Measurements from ENCODE around the gene FOXF2.

Gene FOXF2

GRCh38 chr6:1400126-1400850, 10.9 kb downstream of the FOXF2 start:
- TF ChIP-seq CTCF (IDR thresholded peaks at IDR 0.05; ENCODE audit: control insufficient read depth, insufficient read depth, low read depth, low read length, missing control alignments) = no peak
- H3K4me3 ChIP-seq (ENCODE audit: control insufficient read depth, low read depth, low read length) = no peak overlapping the region
- no peak for DNase-seq (ENCODE audit: low read depth)

- no peak for DNase-seq (ENCODE audit: low read depth)
- no peak overlapping the region for H3K4me3 ChIP-seq (ENCODE audit: control insufficient read depth, low read depth, low read length)
- no peak for TF ChIP-seq CTCF (IDR thresholded peaks at IDR 0.05; ENCODE audit: control insufficient read depth, insufficient read depth, low read depth, low read length, missing control alignments)
These were observed 13.0 kb downstream of the FOXF2 start for GRCh38 chr6:1402369-1402768.

GRCh38 chr6:1402868-1403267, 13.5 kb downstream of the FOXF2 start:
- no peak for TF ChIP-seq CTCF (IDR thresholded peaks at IDR 0.05; ENCODE audit: control insufficient read depth, insufficient read depth, low read depth, low read length, missing control alignments)
- DNase-seq (ENCODE audit: low read depth) = no peak
- H3K4me3 ChIP-seq (ENCODE audit: control insufficient read depth, low read depth, low read length) = no peak overlapping the region

GRCh38 chr6:1403851-1404712, 14.7 kb downstream of the FOXF2 start:
- no peak for DNase-seq (ENCODE audit: low read depth)
- H3K4me3 ChIP-seq (ENCODE audit: control insufficient read depth, low read depth, low read length) = no peak overlapping the region
- no peak for TF ChIP-seq CTCF (IDR thresholded peaks at IDR 0.05; ENCODE audit: control insufficient read depth, insufficient read depth, low read depth, low read length, missing control alignments)

- DNase-seq (ENCODE audit: low read depth) = no peak
- no peak for TF ChIP-seq CTCF (IDR thresholded peaks at IDR 0.05; ENCODE audit: control insufficient read depth, insufficient read depth, low read depth, low read length, missing control alignments)
- H3K4me3 ChIP-seq (ENCODE audit: control insufficient read depth, low read depth, low read length) = no peak overlapping the region
These were observed 15.3 kb downstream of the FOXF2 start for GRCh38 chr6:1404713-1405098.

- DNase-seq (ENCODE audit: low read depth) = no peak
- no peak for TF ChIP-seq CTCF (IDR thresholded peaks at IDR 0.05; ENCODE audit: control insufficient read depth, insufficient read depth, low read depth, low read length, missing control alignments)
- no peak overlapping the region for H3K4me3 ChIP-seq (ENCODE audit: control insufficient read depth, low read depth, low read length)
These were observed 15.8 kb downstream of the FOXF2 start for GRCh38 chr6:1405221-1405620.
